Epithelial cell of prostate (primary cell): ENCODE measurements around the gene ZNF672.

Source experiments
- DNase-seq: peaks from one replicate; pipeline ENCODE4 v3.0.0-alpha.2; 2011; ENCODE audit warnings: low read depth, low spot score
- H3K27ac ChIP-seq: fragments of 450-650 bp; 2 replicates; pipeline ENCODE4 v1.5.1; 2017; ENCODE audit warnings: mild to moderate bottlenecking

Gene ZNF672

GRCh38 chr1:248850124-248850523, 12.1 kb downstream of the ZNF672 start:
- DNase-seq = no peak
- no peak overlapping the region for H3K27ac ChIP-seq

DNA sequence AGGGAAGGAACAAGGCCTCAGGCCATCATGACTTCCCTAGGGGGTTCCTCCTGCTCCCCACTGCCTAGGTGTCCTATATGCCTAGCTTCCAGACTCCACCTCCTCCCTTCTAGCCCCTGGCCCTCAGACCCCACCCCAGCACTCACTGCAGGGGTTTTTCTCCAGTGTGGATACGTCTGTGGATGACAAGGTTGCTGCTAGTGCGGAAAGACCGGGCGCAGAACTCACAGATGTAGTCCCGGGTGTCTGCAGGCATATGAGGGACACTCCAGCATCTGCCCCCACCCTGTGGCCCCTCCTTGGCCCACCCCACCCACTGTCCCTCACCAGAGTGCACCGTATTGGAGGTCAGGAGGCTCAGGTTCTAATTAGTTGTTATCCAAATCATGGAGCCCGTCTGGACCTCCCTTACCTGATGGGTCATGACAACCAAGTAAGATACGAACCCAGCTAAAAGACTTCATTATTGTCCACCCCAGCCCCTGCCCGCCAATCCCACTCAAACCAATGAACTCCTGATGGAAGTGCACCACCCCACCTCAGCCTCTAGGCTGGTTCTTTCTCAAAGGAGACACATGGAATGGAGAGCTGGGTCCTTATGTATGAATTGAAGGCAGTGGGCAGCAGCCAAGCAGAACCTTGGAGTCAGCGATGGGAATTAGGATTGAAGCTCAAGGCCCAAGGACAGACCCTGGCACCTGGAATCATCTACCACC, 12.7 kb downstream of the ZNF672 start:
- DNase-seq = no peak

DNA sequence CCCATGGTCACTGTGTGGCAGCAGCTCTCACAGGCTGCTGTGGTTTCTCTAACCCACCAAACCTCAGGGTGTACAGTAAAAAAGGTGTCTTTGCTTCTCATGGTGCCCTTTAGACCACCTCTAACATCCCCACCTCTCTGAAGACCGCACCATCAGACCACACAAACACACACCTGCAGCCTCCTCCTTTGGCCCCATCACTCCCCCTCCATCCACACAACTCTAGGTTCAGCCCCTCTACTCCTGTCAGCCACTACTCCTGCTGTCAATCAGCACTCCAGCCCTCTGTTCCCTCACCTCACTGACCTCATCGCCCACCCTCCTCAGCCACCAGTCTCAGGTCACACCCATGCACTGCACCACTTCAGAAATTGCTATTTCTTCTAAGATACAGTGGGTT, 13.4 kb downstream of the ZNF672 start:
- no peak overlapping the region for H3K27ac ChIP-seq
- DNase-seq = no peak

More for the DNA sequence above, 12.7 kb downstream of the ZNF672 start:
- H3K27ac ChIP-seq = no peak overlapping the region

DNA sequence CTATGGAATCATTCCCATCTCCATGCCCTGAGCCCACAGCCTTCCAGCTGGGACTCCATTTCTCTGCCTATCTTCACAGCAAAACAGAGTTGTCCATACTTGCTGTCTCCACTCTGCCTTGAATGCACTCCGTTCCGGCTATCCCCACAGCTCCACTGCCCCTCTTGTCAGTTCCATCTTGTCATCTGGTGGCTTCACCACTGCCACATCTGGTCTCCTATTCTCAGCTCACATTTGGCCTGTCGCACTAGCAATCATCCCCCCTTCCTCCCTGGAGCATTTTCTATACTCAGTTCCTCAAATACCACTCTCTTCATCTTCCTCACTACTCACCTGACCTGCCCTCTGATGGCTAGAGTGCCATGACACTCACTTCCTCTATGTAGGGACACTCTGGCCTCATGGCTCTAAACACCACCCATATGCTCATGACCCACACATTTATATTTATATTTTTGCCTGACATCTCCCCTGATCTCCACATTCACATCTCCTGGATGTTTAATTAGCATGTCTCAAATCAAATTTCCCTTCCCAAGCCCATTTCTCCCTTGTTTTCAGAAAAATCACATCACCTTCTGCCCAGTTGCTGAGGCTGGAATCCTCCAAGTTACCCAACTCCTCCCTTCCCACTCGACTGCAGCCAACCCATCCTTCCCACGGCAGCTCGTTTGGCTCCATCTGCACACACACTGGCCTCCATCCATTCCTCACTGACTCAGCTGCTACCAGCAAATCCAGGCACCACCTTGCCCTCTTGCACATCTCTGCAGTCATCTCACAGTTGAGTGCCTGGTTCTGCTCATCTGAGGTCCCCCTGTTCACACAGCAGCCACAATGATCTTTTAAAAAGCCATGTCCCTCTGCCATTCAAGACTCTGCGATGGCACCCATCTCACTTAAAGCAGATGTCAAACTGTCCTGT, 14.7 kb downstream of the ZNF672 start:
- no peak for DNase-seq
- H3K27ac ChIP-seq = no peak overlapping the region

GRCh38 chr1:248853663-248854375, 15.8 kb downstream of the ZNF672 start:
- H3K27ac ChIP-seq = no peak overlapping the region
- DNase-seq = no peak

DNA sequence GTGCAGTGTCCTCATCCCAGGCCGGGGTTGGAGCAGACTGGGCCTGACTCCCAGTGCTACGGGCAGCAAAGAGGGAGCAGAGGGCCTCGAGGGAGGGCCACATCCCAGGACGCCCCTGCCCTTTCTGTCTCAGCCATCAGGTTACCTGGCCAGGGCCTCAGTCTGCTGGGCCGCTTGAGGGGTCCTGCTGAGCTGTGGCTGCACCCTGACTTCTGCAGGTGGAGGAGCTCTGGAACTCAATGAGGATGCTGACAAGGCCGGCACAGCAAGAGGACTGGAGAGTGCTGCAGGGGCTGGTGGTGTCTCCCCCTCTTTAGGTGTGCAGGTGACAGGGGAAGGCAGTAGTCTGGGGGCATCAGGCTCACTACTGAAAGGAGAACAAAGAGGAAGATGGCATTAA, 17.6 kb downstream of the ZNF672 start:
- DNase-seq = no peak
- H3K27ac ChIP-seq = no peak overlapping the region

- no peak overlapping the region for H3K27ac ChIP-seq
- DNase-seq = no peak
Observed at GRCh38 chr1:248856176-248856575, 18.2 kb downstream of the ZNF672 start.

DNA sequence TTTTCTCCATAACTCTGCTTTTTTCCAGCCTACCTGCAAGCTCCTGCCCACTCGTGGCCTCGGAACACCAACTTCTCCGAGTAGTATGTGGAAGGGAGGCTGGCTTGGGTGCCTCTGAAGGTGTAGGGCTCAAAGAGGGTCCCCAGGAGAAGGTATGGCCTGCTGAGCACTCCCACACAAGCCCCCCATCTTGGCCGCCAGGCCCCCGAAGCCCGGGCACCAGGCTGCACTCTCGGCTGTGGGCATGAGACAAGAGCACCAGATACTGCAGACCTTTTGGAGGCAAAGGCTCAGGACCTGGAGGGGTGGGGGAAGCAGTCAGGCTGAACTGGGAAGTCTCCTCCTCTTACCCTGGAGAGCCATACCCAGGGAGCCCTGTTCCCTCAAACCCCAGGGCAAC, 19.2 kb downstream of the ZNF672 start:
- no peak overlapping the region for H3K27ac ChIP-seq
- DNase-seq = no peak

DNA sequence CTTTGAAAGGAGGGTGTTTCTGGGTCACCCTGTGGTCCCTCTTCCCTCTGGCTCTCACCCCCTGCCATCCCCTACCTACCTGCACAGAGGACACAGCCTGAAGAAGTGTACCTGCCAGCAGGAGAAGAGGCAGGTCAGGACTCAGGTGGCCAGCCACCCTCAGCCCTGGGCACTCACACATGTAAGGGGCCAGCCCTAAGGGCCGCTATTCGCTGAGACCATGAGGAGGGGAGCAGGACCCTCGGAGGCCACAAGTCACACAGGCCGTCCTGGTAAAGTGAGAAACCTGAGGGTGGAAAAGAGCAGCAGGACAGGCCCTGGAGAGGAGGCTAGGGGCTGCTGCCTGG, 19.7 kb downstream of the ZNF672 start:
- peak overlapping the region; percentile 77 for H3K27ac ChIP-seq
- no peak for DNase-seq

DNA sequence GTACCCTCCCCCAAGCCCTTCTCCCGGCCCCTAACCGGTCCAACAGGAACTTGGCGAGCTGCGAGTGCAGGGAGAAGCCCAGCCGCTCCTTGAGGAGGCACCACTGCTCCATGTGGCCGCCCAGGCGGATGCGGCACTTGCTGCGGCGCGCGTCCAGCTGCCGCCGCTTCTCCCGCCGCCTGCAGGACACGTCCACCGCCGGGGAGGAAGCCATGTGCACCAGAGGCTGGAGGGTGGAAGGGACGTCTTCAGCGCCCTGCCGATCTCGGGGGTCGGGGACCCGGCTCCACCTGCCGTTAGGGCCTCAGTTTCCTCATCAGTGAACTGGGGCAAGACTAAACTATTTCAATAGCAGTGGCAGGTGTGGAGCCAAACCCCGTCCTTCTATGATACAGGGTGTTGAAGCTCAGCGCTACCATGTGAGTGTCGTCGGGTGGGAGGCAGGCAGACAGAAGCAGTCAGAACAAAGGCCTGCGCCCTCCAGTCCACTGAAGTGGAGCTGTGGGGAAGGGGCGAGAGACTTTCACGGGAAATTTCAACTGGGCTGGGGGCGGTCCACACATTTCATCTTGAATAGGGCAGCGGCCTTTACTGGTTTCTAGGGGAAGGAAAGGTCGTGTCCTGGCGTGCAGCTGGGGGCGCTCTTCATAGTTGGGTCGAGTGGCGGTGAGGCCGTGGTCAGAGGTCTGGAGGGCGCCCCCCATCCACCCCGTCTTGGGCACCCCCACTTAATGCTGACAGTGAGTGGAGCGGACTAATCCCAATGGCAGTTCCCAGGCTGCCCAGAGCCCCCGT, 20.3 kb downstream of the ZNF672 start:
- no peak for DNase-seq

GRCh38 chr1:248858891-248859889, 21.2 kb downstream of the ZNF672 start, which contains the start of gene ZNF692:
Gene ZNF692, minus strand, starts transcription at chr1:248859085. Its CDS starts 776 bp downstream, at chr1:248858309.
- no peak for DNase-seq
- peak within 1 kb of the TSS; percentile 77 for H3K27ac ChIP-seq

More for the DNA sequence above, 20.3 kb downstream of the ZNF672 start:
- peak overlapping the region; percentile 77 for H3K27ac ChIP-seq

GRCh38 chr1:248860007-248860406, 22.0 kb downstream of the ZNF672 start:
- no peak for DNase-seq
- no peak overlapping the region for H3K27ac ChIP-seq

- DNase-seq = no peak
- H3K27ac ChIP-seq = no peak overlapping the region
Observed at GRCh38 chr1:248861616-248862015, 23.6 kb downstream of the ZNF672 start.

GRCh38 chr1:248862695-248862997, 24.6 kb downstream of the ZNF672 start:
- no peak for DNase-seq
- H3K27ac ChIP-seq = no peak overlapping the region

DNA sequence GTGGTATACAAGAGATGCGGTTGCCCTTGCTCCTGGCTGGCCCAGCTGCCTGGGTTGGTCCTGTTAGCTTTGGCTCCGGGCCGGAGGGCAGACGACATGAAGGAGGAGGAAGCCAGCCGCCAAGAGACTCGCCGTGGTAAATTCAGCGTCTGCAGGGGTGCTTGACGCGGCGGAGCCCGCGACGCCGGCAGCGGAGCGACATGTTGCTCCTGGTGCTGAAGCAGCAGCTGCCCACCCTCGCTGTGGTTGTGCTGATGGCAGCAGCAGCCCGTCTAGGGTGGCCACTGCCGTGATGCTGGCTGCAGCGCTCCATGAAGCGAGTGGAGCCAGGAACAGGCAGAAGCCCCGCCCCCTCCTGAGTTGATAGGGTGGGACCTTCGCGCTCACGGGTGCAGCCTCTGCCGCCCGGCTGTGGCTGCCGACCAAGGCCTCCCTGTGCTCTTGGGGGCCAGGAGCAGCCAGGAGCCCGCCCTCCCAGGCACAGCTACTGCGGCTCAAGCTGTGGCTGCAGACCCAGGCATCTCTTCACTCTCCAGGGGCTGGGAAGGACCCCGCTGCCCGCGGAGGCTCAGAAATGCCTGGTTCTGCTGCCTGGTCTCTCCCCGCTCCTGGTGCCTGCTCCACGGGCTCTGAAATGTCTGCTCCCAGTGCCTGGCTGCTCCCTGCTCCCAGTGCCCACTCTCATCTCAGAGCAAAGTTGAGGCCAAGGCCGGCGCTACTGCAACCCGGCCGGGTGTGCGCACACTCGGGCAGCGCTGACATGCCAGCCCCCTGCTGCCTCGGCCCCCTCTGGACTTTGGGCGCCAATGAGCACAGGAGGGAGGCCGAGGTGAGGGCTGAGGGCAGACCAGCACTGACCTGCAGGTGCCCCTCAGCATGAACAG, 25.2 kb downstream of the ZNF672 start:
- no peak overlapping the region for H3K27ac ChIP-seq
- DNase-seq = no peak

- DNase-seq = no peak
- H3K27ac ChIP-seq = peak overlapping the region; percentile 82
Observed at GRCh38 chr1:248871837-248872401, 33.9 kb downstream of the ZNF672 start.

DNA sequence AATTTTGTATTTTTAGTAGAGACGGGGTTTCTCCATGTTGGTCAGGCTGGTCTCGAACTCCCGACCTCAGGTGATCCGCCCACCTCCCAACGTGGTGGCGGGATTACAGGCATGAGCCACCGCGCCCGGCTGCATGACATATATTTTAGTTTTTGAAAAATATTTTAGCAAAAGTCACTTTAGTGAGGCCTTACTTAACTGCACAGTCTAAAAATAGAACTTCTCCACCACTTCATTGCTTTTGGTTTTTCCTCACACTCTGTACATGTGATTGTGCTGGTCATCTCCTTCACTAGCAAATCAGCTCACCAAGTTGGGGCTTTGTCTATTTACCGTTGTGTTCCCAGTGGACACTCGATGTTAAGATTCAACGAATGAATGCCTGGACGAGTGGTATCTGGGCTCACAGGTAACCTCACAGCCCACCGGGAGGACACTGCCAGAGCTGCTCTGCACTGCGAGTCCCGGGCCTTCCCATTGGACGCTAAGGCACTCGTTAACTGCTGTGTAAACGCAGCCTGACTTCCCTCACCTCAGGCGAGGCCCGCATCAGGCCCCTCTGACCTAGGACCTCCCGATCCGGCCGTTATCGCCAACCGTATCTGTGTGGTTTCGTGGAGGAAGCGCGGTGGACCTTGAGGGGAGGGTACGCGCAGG, 34.9 kb downstream of the ZNF672 start:
- peak overlapping the region; percentile 82 for H3K27ac ChIP-seq
- no peak for DNase-seq
